ENCODE data around the gene ZBTB14.
A peak's percentile ranks its signal among the peaks of the same experiment; 100 is the strongest.

Gene ZBTB14

DNA sequence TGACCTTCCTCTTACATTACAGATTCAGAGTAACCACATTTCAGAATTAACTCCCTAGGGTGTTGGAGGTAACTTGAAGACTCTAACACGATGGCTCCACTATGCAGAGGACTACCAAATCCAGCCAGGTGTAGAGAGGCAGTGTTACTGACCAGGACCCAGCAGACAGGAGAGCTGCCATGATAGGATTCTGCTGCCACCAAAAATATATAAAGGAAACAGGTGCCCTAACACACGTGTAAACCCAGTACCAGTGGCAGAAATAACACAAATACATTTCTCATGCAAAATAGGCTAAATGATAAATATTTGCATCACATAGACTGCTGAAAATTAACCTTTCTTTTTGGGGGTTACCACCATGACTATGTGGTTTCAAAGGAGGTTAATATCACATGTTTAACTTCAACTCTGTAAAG is 7.0 kb downstream of the ZBTB14 start:
- DNase-seq, result no peak

DNA sequence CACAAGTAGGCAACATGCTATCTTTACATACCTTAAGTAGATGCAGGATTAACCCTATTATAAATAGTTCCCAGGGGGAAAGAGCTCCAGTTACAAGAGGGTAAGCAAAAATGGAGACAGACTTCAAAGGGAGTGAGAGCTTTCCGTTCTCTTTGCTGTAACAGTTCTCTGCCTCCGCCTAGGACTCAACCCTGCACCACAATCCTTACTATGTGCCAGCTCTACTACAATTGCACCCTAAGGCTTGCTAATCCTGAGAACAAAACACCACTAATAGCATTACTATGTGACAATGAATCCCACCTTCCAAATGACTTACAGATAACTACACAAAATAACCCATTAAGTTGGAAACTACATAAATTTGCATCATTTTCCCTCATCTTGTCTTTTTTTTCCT is 7.7 kb downstream of the ZBTB14 start:
- DNase-seq, result no peak

DNA sequence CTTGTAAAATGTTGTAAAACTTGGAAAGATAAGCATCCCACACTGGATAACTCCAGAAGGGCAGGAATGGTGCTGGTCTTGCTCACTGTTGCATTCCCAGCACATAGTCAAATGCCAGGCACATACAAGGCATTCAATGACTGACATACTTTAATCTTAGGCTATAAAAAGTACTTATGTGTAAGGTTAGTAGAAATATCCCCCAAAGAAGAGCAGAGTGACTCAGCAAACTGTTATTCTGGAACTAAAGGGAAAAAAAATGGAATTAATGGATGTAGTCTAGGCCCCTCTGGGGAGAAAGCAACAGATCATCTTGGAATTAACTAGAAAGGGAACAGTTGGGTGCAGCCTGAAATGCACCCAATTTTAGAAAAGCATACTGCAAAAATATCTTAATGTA is 9.0 kb downstream of the ZBTB14 start:
- DNase-seq, result no peak

GRCh38 chr18:5285326-5285725 is 10.2 kb downstream of the ZBTB14 start:
- peak; percentile 46 for DNase-seq

GRCh38 chr18:5284808-5285207 is 10.7 kb downstream of the ZBTB14 start:
- DNase-seq, result no peak

GRCh38 chr18:5282770-5283169 is 12.8 kb downstream of the ZBTB14 start:
- no peak for DNase-seq

- no peak for DNase-seq
Observed at GRCh38 chr18:5276947-5277346, 18.6 kb downstream of the ZBTB14 start.

DNA sequence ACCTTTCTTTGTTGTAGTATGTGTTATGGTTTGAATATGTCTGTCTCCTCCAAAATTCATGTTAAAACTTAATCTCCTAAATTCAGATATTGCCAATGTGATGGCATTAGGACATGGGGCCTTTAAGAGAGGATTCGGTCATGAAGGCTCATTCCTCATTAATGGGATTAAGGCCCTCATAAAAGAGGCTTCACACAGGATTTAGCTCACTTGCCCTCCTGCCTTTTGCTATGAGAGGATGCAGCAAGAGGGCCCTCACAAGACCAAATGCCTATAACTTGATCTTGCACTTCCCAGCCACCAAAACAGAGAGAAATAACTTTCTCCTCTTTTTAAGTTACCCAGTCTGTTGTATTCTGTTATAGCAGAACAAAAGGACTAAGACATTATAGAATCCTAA is 19.7 kb downstream of the ZBTB14 start:
- no peak for DNase-seq

GRCh38 chr18:5268874-5269273 is 26.7 kb downstream of the ZBTB14 start:
- DNase-seq, result no peak

DNA sequence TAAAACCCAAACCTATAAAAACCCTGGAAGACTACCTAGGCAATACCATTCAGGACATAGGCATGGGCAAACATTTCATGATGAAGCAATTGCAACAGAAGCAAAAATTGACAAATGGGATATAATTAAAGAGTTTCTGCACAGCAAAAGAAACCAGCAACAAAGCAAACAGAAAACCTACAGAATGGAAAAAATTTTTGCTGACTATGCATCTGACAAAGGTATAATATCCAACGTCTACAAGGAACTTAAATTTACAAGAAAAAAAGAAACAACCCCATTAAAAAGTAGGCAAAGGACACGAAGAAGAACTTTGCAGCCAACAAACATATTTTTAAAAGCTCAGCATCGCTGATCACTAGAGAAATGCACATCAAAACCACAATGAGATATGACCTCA is 28.8 kb downstream of the ZBTB14 start:
- no peak for DNase-seq

DNA sequence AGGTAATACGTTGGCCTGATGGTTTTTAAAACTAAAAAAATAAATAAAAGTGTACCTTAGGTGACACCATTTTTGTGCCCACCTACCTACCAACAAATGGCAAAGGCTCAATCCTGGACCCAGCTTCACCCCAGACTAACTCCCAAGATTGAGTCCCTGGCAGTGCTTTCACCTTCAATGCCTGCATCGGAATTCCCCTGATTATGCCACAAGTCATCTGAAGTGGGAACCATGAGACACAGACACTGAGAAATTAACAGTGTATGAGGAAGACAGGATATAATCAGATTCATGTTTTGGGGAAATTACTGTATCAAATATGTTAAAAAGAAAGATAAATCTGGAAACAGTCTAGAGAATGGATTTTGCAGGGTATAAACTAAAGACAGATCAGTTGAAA is 41.6 kb downstream of the ZBTB14 start:
- no peak for DNase-seq

- no peak for DNase-seq
Observed at GRCh38 chr18:5251117-5251516, 44.4 kb downstream of the ZBTB14 start.

GRCh38 chr18:5250603-5251002 is 44.9 kb downstream of the ZBTB14 start:
- DNase-seq, result no peak

GRCh38 chr18:5244941-5245340 is 50.6 kb downstream of the ZBTB14 start:
- no peak for DNase-seq

GRCh38 chr18:5239447-5239846 is 56.1 kb downstream of the ZBTB14 start:
- DNase-seq, result no peak

All from left hindlimb (tissue), 1 donor.